KBM-7 (cell line): ENCODE data around the gene RAB24.

ENCODE experiments used
- DNase-seq: peaks from one replicate; pipeline ENCODE4 v3.0.0-alpha.2; 2015
- in situ Hi-C: fragments of 300-500 bp; cut with MboI; formaldehyde crosslinking; loops from 2 replicates; pipeline ENCODE4 v1.14.3; 2020; ENCODE audit warnings: low sequenced_read_pairs, low pct_unique_long_range_greater_than_20kb, mixed read lengths

RAB24 gene

DNA sequence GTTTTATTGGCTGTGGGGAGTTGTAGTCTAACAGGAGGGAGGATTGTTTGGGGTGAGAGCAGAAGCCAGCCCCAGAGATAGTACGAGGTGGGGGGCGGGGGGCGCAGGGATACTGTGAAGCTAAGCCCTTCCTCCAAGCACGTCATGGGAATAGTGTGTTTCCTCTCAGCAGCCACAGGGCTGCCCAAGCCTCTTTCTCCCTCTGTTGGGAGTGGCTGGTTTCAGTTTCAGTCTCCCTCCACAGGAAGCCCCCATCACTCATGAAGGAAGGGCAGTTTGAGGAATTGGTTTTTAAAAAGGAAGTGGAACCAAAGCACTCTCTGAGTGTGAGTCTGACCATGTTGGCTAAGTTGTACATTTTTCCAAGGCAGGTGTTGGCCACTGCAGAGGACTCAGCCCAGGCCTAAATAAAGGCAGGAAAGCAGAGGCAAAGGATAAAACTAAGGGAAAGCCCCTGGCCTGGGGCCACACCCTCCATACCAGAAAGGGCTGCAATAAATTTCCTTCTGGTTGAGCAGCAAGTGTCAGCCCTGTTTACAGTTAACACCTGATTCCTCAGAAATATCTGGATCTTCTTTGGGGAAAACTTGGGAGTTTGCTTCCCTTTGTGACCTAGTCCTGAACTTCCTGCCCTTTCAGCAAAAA lies 3.2 kb downstream of the RAB24 start:
- DNase-seq = peak; percentile 96
- in situ Hi-C loops = no loop called here

DNA sequence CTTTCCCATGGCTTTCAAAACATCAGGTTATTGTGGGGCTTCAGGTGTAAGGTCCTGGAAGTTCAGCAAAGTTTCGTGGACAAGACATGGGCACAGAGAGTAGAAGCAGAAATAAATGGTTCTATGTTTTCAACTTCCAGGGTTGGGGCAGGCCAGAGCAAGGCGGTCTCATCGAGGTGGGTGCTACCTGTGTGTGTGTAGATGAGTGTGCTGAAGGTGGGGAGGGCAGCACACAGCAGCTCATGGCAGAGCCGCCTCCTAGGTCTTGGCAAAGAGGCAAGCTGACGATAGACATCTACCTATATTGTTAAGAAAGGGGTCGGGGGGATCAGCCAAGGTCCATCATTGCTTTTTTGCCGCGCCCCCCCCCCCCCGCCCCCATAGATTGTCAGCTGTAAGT lies 3.8 kb downstream of the RAB24 start:
- in situ Hi-C loops = no loop called here
- no peak for DNase-seq

DNA sequence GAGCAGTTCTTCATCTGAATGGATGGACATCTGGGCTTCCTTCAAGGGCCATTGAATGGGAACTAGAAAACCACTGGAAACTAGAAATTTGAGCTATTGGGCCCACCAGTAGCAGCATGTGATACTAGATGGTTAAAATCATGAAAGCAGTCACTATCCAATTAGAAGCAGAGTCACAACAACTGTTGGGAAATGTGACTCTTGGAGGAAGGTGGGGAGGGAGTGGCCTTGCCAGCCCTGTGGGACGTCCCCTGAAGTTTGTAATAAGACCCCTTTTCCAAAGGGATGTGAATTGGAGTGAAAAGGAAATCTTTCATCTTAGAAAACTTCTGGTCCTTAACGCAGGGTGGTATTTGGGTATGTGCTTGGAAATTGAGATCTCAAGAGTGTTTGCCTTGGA lies 5.6 kb downstream of the RAB24 start:
- in situ Hi-C loops = no loop called here
- DNase-seq = no peak

DNA sequence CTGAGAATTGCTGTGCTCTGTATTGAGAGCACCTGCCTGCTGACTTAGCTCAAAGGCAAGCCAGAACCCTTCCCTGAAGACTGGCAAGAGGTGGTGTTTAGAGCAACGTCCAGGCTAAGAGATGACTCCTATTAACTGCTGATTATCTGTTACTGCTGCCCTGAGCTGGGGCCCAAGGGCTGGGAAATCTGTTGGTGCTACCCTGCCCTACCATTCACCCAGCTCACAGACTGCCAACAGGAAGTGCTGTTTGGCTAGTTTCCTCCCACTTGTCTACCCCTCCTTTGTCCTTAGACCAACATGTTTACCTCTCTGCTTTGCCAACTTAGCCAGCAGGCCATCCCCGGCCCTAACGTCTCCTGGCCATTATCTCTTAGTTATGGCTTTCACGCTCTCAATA lies 6.9 kb downstream of the RAB24 start:
- in situ Hi-C loops = no loop called here
- peak; percentile 21 for DNase-seq

DNA sequence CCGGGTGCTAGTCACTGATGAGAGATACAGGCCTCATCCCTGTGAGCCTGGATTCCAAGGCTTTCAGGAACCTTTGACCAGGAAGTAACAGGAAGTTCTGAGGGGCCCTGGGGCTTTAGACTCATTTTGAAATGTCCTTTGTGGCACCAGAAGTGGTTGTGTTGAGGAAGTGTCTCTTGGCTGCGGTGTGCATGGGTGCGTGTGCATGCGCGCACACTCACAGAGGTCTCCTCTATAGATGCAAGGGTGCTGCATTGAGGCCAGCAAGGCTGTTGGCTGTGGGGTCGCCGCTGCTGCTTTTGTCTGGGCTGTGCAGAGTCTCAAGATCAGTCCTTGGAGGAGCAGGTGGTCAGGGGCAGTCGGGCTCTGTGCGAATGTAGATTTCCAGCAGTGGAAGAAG lies 7.6 kb downstream of the RAB24 start:
- peak; percentile 28 for DNase-seq
- in situ Hi-C loops = no loop called here

DNA sequence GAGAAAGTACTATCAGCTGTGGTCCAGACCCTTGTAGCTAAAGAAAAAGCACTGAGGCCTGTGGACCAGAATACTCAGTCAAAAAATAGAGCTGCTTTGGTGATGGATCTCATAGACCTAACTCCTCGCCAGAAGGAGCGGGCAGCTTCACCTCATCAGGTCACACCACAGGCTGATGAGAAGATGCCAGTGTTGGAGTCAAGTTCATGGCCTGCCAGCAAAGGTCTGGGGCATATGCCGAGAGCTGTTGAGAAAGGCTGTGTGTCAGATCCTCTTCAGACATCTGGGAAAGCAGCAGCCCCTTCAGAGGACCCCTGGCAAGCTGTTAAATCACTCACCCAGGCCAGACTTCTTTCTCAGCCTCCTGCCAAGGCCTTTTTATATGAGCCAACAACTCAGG lies 8.9 kb downstream of the RAB24 start:
- in situ Hi-C loops = no loop called here

DNA sequence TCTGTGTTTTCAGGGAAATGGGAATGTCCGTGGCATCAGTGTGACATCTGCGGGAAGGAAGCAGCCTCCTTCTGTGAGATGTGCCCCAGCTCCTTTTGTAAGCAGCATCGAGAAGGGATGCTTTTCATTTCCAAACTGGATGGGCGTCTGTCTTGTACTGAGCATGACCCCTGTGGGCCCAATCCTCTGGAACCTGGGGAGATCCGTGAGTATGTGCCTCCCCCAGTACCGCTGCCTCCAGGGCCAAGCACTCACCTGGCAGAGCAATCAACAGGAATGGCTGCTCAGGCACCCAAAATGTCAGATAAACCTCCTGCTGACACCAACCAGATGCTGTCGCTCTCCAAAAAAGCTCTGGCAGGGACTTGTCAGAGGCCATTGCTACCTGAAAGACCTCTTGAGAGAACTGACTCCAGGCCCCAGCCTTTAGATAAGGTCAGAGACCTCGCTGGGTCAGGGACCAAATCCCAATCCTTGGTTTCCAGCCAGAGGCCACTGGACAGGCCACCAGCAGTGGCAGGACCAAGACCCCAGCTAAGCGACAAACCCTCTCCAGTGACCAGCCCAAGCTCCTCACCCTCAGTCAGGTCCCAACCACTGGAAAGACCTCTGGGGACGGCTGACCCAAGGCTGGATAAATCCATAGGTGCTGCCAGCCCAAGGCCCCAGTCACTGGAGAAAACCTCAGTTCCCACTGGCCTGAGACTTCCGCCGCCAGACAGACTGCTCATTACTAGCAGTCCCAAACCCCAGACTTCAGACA lies 9.5 kb downstream of the RAB24 start:
- in situ Hi-C loops = no loop called here
- no peak for DNase-seq

More for the DNA sequence above, 8.9 kb downstream of the RAB24 start:
- no peak for DNase-seq

DNA sequence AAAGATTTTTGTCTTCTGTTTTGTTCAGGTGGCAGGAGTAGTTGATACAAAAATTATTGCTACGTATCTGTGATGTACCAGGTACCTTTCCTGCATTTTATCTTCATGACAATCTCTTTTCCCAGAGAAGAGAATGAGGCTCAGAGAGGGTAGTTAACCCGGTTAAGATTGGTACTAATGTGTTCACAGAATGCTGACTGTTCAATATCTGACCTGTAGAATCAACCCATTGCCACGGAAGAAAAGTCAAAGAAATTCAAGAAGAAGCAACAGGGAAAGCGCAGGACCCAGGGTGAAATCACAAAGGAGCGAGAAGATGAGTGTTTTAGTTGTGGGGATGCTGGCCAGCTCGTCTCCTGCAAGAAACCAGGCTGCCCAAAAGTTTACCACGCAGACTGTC lies 11.8 kb downstream of the RAB24 start:
- DNase-seq = no peak
- in situ Hi-C loops = no loop called here

DNA sequence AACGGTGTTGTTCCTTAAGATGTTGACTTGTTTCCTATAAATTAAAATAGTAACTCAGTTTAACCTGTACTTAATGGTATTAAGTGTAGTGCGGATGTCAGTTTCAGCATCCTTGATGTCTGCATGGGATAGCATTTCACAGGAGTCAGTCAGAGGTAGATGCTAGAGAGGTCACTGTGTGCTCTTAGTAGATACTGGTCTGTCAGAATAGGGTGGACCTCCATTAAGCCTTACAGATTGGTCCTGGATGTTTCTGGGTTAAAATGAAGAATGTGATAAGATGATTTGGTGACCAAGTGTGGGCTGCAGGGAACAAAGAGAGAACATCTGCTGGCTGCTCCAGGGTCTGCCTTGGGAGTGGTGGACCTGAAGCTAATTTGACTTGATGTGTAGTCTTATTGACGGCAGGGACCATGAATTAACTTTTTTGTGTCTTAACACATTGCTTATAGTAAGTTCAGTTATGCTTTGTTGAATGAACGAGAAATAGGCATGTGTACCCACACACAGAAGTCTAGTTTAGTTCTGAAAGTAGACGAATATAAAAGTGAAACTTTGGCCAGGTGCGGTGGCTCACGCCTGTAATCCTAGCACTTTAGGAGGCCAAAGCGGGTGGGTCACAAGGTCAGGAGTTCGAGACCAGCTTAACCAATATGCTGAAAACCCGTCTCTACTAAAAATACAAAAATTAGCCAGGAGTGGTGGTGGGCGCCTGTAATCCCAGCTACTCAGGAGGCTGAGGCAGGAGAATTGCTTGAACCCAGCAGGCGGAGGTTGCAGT lies 12.5 kb downstream of the RAB24 start:
- no peak for DNase-seq
- in situ Hi-C loops = no loop called here

DNA sequence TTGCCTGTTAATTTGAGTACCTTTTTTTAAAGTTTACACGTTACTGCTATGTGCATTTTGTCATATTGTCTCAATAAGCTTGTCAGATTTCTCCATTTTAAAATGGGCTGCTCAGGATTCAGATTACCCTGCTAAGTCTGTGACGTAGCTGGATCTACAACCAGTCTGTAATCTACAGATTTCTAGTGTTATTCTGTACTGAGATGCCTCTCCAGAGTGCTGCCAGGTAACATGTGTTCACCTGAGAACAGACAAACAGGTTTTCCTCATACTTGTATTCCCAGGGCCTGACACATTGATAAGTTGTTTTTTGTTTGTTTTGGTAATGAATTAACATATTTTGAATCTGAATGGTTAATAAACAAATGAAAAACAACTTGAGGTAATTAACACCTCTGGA lies 15.3 kb downstream of the RAB24 start:
- in situ Hi-C loops = no loop called here
- DNase-seq = no peak

DNA sequence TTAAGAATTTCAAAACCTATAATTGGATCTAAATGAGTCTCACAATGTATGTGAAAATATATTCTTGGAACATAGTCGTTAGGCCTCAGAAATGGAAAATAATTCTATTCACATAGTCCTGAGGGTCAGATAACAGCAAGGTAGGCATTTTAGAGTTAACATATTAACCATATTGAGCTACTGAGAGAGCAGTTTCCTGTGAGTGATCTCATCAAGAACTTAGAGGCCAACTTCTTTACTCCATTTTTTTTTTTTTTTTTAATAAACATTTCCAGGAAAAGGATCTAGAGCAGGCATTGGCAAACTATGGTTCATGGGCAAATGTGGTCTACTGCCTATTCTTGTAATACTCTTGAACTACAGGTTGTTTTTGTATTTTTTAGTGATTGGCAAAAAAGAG lies 26.6 kb downstream of the RAB24 start:
- in situ Hi-C loops = no loop called here
- DNase-seq = no peak

DNA sequence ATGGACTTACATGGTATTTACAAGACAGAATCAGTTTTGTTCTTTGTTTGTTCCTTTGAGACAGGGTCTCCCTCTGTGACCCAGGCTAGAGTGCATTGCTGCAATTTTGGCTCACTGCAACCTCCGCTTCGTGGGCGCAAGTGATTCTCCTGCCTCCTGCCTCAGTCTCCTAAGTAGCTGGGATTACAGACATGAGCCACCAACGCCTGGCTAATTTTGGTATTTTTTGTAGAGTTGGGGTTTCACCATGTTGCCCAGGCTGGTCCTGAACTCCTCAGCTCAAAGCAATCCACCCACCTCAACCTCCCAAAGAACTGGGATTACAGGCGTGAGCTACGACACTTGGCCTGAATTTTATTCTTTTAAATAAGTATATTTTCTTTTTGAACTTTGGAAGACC lies 27.6 kb downstream of the RAB24 start:
- no peak for DNase-seq
- in situ Hi-C loops = no loop called here

DNA sequence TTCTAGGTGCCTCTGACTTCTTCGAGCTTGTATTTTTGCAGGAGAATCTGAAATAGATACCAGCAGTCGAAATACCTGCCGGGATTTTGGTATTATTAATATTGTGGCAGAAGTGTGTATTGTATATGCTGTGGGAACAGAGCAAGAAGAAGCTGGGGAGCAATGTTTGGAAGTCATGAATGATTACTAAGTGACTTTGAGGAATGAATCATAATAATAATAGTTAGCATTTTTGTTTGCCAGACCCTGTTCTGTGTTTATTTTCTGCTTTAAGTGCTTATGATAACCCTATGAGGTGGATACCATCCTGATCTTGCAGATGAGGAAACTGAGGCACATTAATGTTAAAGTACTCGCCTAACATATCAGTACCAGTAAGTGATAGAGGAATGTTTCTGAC lies 32.4 kb downstream of the RAB24 start:
- in situ Hi-C loops = no loop called here

DNA sequence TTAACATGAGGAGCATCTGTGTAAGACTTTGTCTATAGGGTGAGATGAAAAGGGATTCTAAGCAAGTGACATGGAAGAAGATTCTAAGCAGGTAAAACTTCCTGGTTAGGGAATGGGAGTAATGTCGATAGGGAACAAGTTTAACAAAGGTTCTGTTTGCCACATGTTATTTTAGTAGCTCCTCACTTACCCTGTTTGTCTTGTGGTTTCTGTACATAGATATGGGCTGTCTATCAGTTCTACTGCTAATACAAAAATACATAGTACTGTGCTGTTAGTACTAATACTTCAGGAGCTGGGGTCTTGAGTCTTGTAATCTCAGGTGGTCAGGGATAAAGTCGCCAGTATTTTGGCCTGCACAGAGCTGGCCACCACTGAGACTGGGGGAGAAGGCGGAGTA lies 32.9 kb downstream of the RAB24 start:
- in situ Hi-C loops = no loop called here
- DNase-seq = no peak

More for the DNA sequence above, 32.4 kb downstream of the RAB24 start:
- DNase-seq = no peak

DNA sequence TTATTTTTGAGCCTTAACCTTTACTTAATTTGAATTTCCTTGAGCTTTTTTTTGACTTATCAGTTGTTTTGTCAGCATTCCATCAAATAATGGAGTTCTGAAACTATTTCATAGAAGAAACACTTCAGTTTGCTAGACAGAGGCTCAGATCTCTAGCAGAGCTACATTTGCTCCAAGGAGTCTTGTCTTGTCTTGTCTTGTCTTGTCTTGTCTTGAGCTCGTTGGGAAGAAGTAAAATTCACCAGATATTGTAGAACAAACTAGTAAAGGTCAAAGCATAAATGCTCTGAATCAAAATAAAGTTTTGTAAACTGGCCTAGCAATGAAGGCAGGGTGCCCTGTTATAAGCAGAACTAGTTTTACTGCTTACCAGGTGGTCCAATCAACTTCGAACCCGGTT lies 33.5 kb downstream of the RAB24 start:
- in situ Hi-C loops = no loop called here
- no peak for DNase-seq

DNA sequence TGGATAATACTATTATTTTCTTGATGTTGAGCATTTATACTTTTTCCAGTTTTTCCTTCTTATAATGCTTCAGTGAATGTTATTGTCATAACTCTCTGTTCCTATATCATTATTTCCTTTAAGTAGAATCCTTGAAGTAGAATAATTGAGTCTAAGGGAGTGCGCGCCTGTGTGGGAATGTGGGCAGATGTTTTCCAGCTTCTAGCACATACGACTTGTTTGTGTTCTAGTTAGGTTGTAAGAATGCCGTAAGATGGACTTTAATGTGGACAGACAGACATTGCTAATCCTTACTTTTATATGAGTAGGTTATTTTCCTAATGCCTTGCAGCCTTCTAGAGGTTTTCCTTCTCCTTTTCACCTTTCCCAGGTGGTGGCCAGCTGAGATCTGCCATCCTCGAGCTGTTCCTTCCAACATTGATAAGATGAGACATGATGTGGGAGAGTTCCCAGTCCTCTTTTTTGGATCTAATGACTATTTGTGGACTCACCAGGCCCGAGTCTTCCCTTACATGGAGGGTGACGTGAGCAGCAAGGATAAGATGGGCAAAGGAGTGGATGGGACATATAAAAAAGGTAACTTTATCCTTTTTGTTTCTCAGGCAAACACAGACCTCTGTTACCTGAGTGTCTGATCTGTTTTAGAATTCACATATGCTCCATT lies 34.2 kb downstream of the RAB24 start:
- no peak for DNase-seq
- in situ Hi-C loops = no loop called here

DNA sequence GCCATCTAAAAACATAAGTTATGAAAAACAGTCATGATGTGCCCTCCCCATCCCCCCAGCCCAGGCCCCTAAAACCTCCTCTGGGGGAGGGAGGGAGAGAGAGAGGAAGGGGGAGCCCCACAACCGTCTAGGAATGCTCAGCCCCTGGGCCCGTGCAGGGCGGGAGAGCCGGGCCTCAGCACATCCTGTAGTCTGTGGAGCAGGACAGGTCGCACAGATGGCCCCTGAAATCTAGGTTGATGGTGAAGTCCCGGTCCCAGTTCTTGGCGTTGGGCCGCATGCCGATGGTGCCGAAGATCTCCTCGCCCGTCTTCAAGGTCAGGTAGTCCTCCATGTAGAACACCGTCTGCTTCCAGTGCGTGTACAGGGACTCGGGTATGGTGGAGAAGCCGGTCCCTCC lies 38.1 kb downstream of the RAB24 start:
- in situ Hi-C loops = no loop called here
- no peak for DNase-seq

DNA sequence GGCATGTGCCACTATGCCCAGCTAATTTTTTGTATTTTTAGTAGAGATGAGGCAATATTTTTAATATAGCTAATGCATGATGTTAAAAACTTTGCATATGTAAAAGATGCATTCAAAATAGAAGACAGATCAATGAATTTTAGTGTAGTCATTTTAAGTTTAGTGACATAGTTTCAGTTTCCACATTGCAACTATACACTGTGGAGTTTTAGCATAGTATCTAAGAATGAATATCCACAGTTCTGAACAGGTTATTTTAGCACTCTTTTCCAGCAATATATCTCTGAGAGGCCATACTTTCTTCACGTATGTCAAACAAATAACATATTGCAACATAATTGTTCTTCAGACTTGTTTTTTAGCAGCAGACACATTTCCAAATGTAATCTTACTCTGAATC lies 39.3 kb downstream of the RAB24 start:
- in situ Hi-C loops = no loop called here
- DNase-seq = no peak

DNA sequence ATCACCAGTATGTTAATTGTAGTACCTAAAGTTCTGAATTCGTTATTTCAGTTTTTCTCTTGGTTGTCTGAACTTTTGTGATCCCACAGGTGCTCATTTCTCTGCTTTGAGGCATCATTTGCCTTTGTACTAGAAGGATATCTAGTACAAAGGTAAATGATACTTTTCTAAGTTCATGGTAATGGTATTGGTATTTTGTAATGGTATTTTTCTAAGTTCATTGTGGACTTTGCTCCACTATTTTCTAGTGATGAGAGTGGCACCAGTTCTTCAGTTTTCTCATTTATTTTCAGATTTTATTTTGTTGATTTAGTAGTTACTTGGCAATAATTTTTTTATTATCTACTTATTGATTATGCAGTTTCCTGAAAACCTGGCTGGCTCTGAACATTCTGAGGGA lies 42.0 kb downstream of the RAB24 start:
- DNase-seq = no peak
- in situ Hi-C loops = no loop called here

DNA sequence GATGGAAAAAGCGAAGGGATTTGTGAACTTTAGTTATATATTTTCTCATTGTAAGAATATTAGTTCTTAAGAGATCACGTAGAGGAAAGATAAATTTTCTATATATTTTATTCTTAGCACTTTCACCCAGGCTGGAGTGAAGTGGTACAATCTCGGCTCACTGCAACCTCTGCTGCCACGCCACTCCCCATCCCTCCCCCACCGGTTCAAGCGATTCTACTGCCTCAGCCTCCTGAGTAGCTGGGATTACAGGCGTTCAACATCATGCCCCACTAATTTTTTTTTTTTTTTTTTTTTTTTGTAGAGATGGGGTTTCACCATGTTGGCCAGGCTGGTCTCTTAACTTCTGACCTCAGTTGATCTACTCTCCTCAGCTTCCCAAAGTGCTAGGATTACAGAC lies 42.6 kb downstream of the RAB24 start:
- DNase-seq = no peak
- in situ Hi-C loops = no loop called here
